ENCODE results near the gene ETV7. TPM values are rescaled to one million over a fixed set of nuclear protein-coding genes. Genes with fewer than 3 reads are reported as not detected.

ETV7 gene
- total RNA-seq, 2 donors from 2014 or later: 0.66 to 0.78 TPM

- ATAC-seq: no peak
These were observed 16.8 kb downstream of the ETV7 start for GRCh38 chr6:36370638-36371037.

GRCh38 chr6:36368921-36369865, 18.3 kb downstream of the ETV7 start:
- H3K27ac ChIP-seq: no peak overlapping the region
- H3K4me3 ChIP-seq: no peak overlapping the region
- no peaks in the 10 kb centered on the region for H3K27me3 ChIP-seq
- no peaks in the 10 kb centered on the region for H3K9me3 ChIP-seq
- TF ChIP-seq POLR2A (IDR thresholded peaks at IDR 0.05): no peak
- TF ChIP-seq CTCF (IDR thresholded peaks at IDR 0.05): no peak
- ATAC-seq (no peak), DNase-seq (no peak)
- H3K36me3 ChIP-seq (replicated peaks in 1 of 2; ENCODE audit: insufficient read depth in 1 of 2, low read depth in 2 of 2): no peaks in the 10 kb centered on the region
- intact Hi-C loops (cut with DNase I): loop anchor here (10.0 kb wide), 1 partner anchor 244 kb away; no protein-coding TSS in a partner anchor
- 78 to 85% methylated on average over 14 of the region's 14 CpGs for WGBS, 2 donors
- peaks cover 9% of the 10 kb centered on the region for H3K4me1 ChIP-seq

More at GRCh38 chr6:36370638-36371037, 16.8 kb downstream of the ETV7 start:
- WGBS, 2 donors: 94 to 97% methylated on average over 2 of the region's 2 CpGs
- intact Hi-C loops (cut with DNase I): no loop called here
- no peak for TF ChIP-seq POLR2A (IDR thresholded peaks at IDR 0.05)
- TF ChIP-seq CTCF (IDR thresholded peaks at IDR 0.05): no peak
- H3K4me3 ChIP-seq: no peak overlapping the region
- no peaks in the 10 kb centered on the region for H3K4me1 ChIP-seq
- no peak for DNase-seq
- H3K36me3 ChIP-seq (replicated peaks in 1 of 2; ENCODE audit: insufficient read depth in 1 of 2, low read depth in 2 of 2): no peaks in the 10 kb centered on the region
- H3K27ac ChIP-seq: no peak overlapping the region
- H3K27me3 ChIP-seq: no peaks in the 10 kb centered on the region
- no peaks in the 10 kb centered on the region for H3K9me3 ChIP-seq

GRCh38 chr6:36368421-36368820, 19.0 kb downstream of the ETV7 start:
- no peaks in the 10 kb centered on the region for H3K36me3 ChIP-seq (replicated peaks in 1 of 2; ENCODE audit: insufficient read depth in 1 of 2, low read depth in 2 of 2)
- no peaks in the 10 kb centered on the region for H3K9me3 ChIP-seq
- intact Hi-C loops (cut with DNase I): loop anchor here (10.0 kb wide), 1 partner anchor 244 kb away; no protein-coding TSS in a partner anchor
- no peaks in the 10 kb centered on the region for H3K27me3 ChIP-seq
- H3K4me3 ChIP-seq: no peak overlapping the region
- no peak for DNase-seq
- no peak overlapping the region for H3K27ac ChIP-seq
- TF ChIP-seq POLR2A (IDR thresholded peaks at IDR 0.05): no peak
- TF ChIP-seq CTCF (IDR thresholded peaks at IDR 0.05): no peak
- WGBS, 2 donors: 71 to 78% methylated on average over 1 of the region's 1 CpG
- ATAC-seq: no peak
- H3K4me1 ChIP-seq: peaks cover 9% of the 10 kb centered on the region

GRCh38 chr6:36367743-36368142, 19.7 kb downstream of the ETV7 start:
- no peak for DNase-seq
- TF ChIP-seq CTCF (IDR thresholded peaks at IDR 0.05) (no peak), POLR2A (IDR thresholded peaks at IDR 0.05) (no peak)
- Histone ChIP-seq H3K4me1 (peaks cover 9% of the 10 kb centered on the region), H3K27ac (no peak overlapping the region), H3K36me3 (replicated peaks in 1 of 2; ENCODE audit: insufficient read depth in 1 of 2, low read depth in 2 of 2) (no peaks in the 10 kb centered on the region), H3K27me3 (no peaks in the 10 kb centered on the region), H3K4me3 (no peak overlapping the region), H3K9me3 (no peaks in the 10 kb centered on the region)
- intact Hi-C loops (cut with DNase I): loop anchor here (10.0 kb wide), 1 partner anchor 243 kb away; no protein-coding TSS in a partner anchor
- no peak for ATAC-seq
- WGBS, 2 donors: 86 to 89% methylated on average over 3 of the region's 3 CpGs

Data from body of pancreas (tissue), 4 donors.